NT2/D1 (cell line): Measurements from ENCODE around the gene TOR4A.
A peak's percentile ranks its signal among the peaks of the same experiment; 100 is the strongest.
"Not testable (repeated sequence)": the region's sequence is repeated elsewhere in the genome, so short reads cannot be mapped to it uniquely, and the experiment has no call there.

Experiments
- DNase-seq: peaks from one replicate; pipeline ENCODE4 v3.0.0-alpha.2; 2011; ENCODE audit warnings: low read depth, low spot score
- H3K27me3 ChIP-seq: 2 replicates; pipeline ENCODE4 v1.6.0; 2011; ENCODE audit warnings: mild to moderate bottlenecking; ENCODE audit not compliant: insufficient read length, insufficient read depth
- H3K36me3 ChIP-seq: 2 replicates; pipeline ENCODE4 v1.6.1; 2011; ENCODE audit warnings: mild to moderate bottlenecking, low read length, mixed read lengths; ENCODE audit not compliant: insufficient read depth, insufficient read length
- H3K4me1 ChIP-seq: 2 replicates; pipeline ENCODE4 v1.5.1; 2011; ENCODE audit not compliant: insufficient read depth, insufficient read length
- H3K4me3 ChIP-seq: 2 replicates; pipeline ENCODE4 v1.5.1; 2011; ENCODE audit warnings: low read depth; ENCODE audit not compliant: insufficient read length
- H3K9ac ChIP-seq: 2 replicates; pipeline ENCODE4 v1.6.0; 2011; ENCODE audit warnings: low read depth; ENCODE audit not compliant: insufficient read length
- H3K9me3 ChIP-seq: 2 replicates; pipeline ENCODE4 v1.5.1; 2011; ENCODE audit warnings: mild to moderate bottlenecking, low read length; ENCODE audit not compliant: insufficient read depth
- SUZ12 ChIP-seq: IDR thresholded peaks from 2 replicates; pipeline ENCODE4 v1.6.1; 2011; ENCODE audit not compliant: insufficient read length, insufficient read depth; ENCODE audit errors: extremely low read depth
- YY1 ChIP-seq: IDR thresholded peaks from 2 replicates; pipeline ENCODE4 v1.6.1; 2011; ENCODE audit not compliant: insufficient read length, insufficient read depth
- ZNF274 ChIP-seq: IDR thresholded peaks from 2 replicates; pipeline ENCODE4 v1.6.1; 2011; ENCODE audit warnings: mild to moderate bottlenecking, low read depth, low read length

The TOR4A gene

GRCh38 chr9:137252555-137253506 is 24.7 kb upstream of the TOR4A start:
- no peak for DNase-seq

DNA sequence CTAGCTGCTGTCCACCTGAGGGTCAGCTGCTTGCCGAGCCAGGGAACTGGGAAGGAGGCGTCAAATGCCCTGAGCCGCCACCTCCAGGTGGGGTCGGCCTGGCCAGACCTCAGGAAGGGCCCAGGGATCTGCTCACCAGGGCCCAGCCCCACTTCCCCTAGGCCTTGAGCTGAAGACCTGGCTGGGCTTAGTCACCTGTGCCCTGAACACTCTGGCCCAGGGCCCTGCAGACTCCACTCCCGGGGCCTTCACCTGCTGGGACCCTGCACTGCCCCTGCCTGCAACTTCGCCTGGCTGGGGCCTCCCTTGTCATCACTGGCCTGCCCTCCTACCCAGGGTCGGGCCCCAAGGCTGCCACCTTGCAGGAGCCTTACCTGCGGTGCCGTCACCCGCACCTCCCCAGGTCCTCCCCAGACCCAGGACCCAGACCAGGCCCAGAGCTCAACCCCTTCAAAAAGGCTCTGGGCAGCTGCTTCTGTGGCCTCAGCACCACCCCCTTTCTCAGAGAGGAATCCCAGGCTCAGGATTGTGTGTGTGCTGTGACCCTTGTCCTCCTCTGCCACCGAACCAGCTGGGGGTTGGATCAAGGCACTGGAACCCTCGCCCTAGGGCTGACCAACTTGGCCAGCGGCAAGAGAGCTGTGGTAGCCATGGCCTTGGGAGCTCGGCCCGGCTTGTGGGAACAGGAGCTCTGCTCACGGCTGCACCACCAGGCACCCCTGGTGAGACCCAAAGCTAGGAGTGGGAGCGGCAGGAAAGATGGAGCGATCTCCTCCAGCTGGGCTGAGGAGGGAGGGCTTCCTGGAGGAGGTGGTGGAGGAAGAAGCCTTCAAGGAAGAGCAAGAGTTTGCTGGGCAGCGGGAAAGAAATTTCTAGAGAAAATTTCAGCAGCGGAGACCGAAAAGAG is 23.6 kb upstream of the TOR4A start:
- no peaks in the 10 kb centered on the region for H3K9me3 ChIP-seq
- TF ChIP-seq ZNF274 (no peak), SUZ12 (no peak), YY1 (no peak)
- DNase-seq, result no peak
- peaks cover 29% of the 10 kb centered on the region for H3K36me3 ChIP-seq
- H3K4me1 ChIP-seq, result peaks cover 31% of the 10 kb centered on the region
- H3K4me3 ChIP-seq, result peak overlapping the region; percentile 98
- H3K9ac ChIP-seq, result peak overlapping the region; percentile 99
- H3K27me3 ChIP-seq, result no peaks in the 10 kb centered on the region

More at GRCh38 chr9:137252555-137253506, 24.7 kb upstream of the TOR4A start:
- Histone ChIP-seq H3K9ac (peak overlapping the region; percentile 57), H3K36me3 (peaks cover 18% of the 10 kb centered on the region), H3K9me3 (no peaks in the 10 kb centered on the region), H3K4me3 (no peak overlapping the region), H3K4me1 (peaks cover 32% of the 10 kb centered on the region), H3K27me3 (no peaks in the 10 kb centered on the region)
- no peak for TF ChIP-seq YY1
- TF ChIP-seq SUZ12, result no peak
- no peak for TF ChIP-seq ZNF274

DNA sequence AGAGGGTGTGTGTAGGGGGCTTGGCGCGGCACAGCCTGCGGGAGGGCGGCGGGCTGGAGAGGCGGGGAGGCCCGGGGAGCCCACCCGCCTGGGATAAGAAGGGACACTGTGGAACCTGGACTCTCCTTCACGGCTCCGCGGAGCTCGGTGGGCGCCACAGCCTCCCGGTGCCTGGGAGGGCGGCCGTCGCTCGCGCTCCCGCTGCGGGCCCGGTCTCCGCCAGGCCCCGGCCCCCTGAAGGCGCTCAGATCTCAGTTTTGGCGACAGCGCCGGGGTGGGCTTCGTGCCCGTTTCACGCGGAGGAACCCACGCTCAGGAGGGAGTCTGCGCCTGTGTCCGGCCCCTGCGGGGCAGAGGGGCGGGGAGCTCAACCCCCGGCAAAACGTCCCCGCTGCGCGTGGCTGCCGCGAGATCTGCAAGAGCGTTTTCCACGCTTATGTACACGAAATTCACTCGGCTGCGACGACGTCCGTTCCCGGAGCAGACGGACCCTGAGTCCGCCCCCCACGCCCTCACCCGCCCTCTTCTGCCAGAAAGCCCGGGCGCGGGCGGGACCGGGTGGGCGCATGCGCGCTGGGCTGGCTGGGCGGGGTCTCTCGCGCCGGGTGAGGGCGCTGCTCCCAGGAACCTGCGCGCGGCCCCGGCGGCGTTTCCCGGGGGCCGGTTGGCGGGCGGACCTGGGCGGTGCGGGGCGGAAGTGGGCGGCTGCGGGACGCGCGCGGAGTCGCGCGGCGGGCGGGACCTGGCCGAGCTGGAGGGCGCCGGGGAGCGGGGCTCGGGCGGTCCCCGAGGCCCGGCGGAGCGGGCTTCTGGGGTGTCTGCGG is 22.7 kb upstream of the TOR4A start, which contains the start of gene NELFB:
Gene NELFB (plus strand): TSS at position 704 of the 824 bp plus-strand sequence.
- no peaks in the 10 kb centered on the region for H3K9me3 ChIP-seq
- peak within 1 kb of the TSS; percentile 99 for H3K9ac ChIP-seq
- H3K27me3 ChIP-seq, result no peaks in the 10 kb centered on the region
- TF ChIP-seq YY1, result no peak
- no peak for TF ChIP-seq SUZ12
- H3K4me1 ChIP-seq, result peaks cover 31% of the 10 kb centered on the region
- peaks cover 34% of the 10 kb centered on the region for H3K36me3 ChIP-seq
- DNase-seq, result peak; percentile 67
- peak within 1 kb of the TSS; percentile 98 for H3K4me3 ChIP-seq

GRCh38 chr9:137255448-137256114 is 21.9 kb upstream of the TOR4A start:
- Histone ChIP-seq H3K4me3 (peak overlapping the region; percentile 98), H3K36me3 (peaks cover 34% of the 10 kb centered on the region), H3K27me3 (no peaks in the 10 kb centered on the region), H3K9me3 (no peaks in the 10 kb centered on the region), H3K4me1 (peaks cover 28% of the 10 kb centered on the region), H3K9ac (peak overlapping the region; percentile 99)
- TF ChIP-seq YY1 (no peak), SUZ12 (no peak), ZNF274 (no peak)
- DNase-seq, result no peak

- Histone ChIP-seq H3K4me1 (peaks cover 25% of the 10 kb centered on the region), H3K27me3 (no peaks in the 10 kb centered on the region), H3K9ac (peak overlapping the region; percentile 99), H3K9me3 (no peaks in the 10 kb centered on the region), H3K4me3 (peak overlapping the region; percentile 98), H3K36me3 (peaks cover 34% of the 10 kb centered on the region)
- no peak for DNase-seq
- TF ChIP-seq SUZ12 (no peak), YY1 (no peak), ZNF274 (no peak)
Observed at GRCh38 chr9:137256362-137256761, 21.2 kb upstream of the TOR4A start.

- Histone ChIP-seq H3K9ac (peak overlapping the region; percentile 53), H3K27me3 (no peaks in the 10 kb centered on the region), H3K4me1 (peaks cover 23% of the 10 kb centered on the region), H3K9me3 (no peaks in the 10 kb centered on the region), H3K4me3 (peak overlapping the region; percentile 98), H3K36me3 (peaks cover 34% of the 10 kb centered on the region)
- no peak for DNase-seq
- TF ChIP-seq ZNF274 (no peak), YY1 (no peak), SUZ12 (no peak)
Observed at GRCh38 chr9:137256856-137257255, 20.7 kb upstream of the TOR4A start.

DNA sequence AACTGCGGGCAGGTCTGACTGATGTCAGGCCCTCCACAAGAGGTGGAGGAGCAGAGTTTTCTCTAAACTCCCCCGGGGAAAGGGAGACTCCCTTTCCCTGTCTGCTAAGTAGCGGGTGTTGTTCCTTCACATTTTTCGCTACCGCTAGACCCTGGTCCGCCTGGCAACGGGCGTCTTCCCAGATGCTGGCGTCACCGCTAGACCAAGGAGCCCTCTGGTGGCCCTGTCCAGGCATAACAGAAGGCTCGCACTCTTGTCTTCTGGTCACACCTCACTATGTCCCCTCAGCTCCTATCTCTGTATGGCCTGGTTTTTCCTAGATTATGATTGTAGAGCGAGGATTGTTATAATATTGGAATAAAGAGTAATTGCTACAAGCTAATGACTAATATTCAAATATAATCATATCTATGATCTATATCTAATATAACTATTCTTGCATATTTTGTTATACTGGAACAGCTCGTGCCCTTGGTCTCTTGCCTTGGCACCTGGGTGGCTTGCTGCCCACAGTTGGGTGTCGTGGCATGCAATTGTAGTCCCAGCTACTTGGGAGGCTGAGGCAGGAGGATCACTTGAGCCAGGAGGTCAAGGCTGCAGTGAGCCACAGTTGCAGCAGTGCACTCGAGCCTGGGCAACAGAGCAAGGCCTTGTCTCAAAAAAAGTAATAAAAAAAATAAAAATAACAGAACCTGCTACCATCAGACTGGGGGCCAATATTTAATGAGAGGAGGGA is 15.2 kb upstream of the TOR4A start:
- peaks cover 64% of the 10 kb centered on the region for H3K36me3 ChIP-seq
- H3K9me3 ChIP-seq, H3K4me1 ChIP-seq, H3K4me3 ChIP-seq, H3K9ac ChIP-seq, DNase-seq, H3K27me3 ChIP-seq: not testable (repeated sequence)
